GM19463 (cell line): Measurements from ENCODE around the gene HELQ.
"Not testable (repeated sequence)": the region's sequence is repeated elsewhere in the genome, so short reads cannot be mapped to it uniquely, and the experiment has no call there.

Source experiments
- ATAC-seq: cut with Tn5 transposase; IDR thresholded peaks from one replicate; pipeline ENCODE4 v1.9.1; 2021; ENCODE audit warnings: mild to moderate bottlenecking, moderate library complexity; ENCODE audit not compliant: unreplicated experiment

The HELQ gene

GRCh38 chr4:83440148-83440814 lies 15.3 kb downstream of the HELQ start:
- no peak for ATAC-seq

- no peak for ATAC-seq
Observed at GRCh38 chr4:83438719-83439118, 16.9 kb downstream of the HELQ start.

GRCh38 chr4:83436680-83437079 lies 18.9 kb downstream of the HELQ start:
- ATAC-seq = no peak

GRCh38 chr4:83431200-83431599 lies 24.4 kb downstream of the HELQ start:
- no peak for ATAC-seq

- ATAC-seq = no peak
Observed at GRCh38 chr4:83418211-83418610, 37.4 kb downstream of the HELQ start.

GRCh38 chr4:83417566-83417965 lies 38.1 kb downstream of the HELQ start:
- no peak for ATAC-seq

- no peak for ATAC-seq
Observed at GRCh38 chr4:83413676-83414075, 41.9 kb downstream of the HELQ start.

- ATAC-seq = no peak
Observed at GRCh38 chr4:83408908-83409307, 46.7 kb downstream of the HELQ start.

GRCh38 chr4:83405844-83406816 lies 49.5 kb downstream of the HELQ start:
- no peak for ATAC-seq

- ATAC-seq = not testable (repeated sequence)
Observed at GRCh38 chr4:83398158-83398557, 57.5 kb downstream of the HELQ start.

- no peak for ATAC-seq
Observed at GRCh38 chr4:83393908-83394307, 61.7 kb downstream of the HELQ start.

GRCh38 chr4:83392562-83392961 lies 63.1 kb downstream of the HELQ start:
- no peak for ATAC-seq

GRCh38 chr4:83390944-83391343 lies 64.7 kb downstream of the HELQ start:
- ATAC-seq = no peak

- ATAC-seq = no peak
Observed at GRCh38 chr4:83389756-83390505, 65.7 kb downstream of the HELQ start.

GRCh38 chr4:83389037-83389720 lies 66.4 kb downstream of the HELQ start:
- no peak for ATAC-seq

GRCh38 chr4:83388313-83388676 lies 67.3 kb downstream of the HELQ start:
- ATAC-seq = no peak

- no peak for ATAC-seq
Observed at GRCh38 chr4:83387476-83388312, 67.9 kb downstream of the HELQ start.

- ATAC-seq = no peak
Observed at GRCh38 chr4:83387012-83387411, 68.6 kb downstream of the HELQ start.

GRCh38 chr4:83382850-83383249 lies 72.8 kb downstream of the HELQ start:
- ATAC-seq = no peak

GRCh38 chr4:83381173-83381572 lies 74.5 kb downstream of the HELQ start:
- ATAC-seq = no peak
